VCaP (cell line): Measurements from ENCODE around the gene WDR26.

Experiments
- H3K27ac ChIP-seq: fragments of 450-650 bp; 2 replicates; pipeline ENCODE4 v1.5.1; 2017
- CTCF ChIP-seq: fragments of 450-650 bp; conservative IDR thresholded peaks from 2 replicates; pipeline ENCODE4 v1.5.1; 2017; ENCODE audit warnings: mild to moderate bottlenecking, moderate library complexity

WDR26 gene

GRCh38 chr1:224387943-224388342 lies 46.7 kb downstream of the WDR26 start:
- TF ChIP-seq CTCF, result no peak
- H3K27ac ChIP-seq, result peak overlapping the region; percentile 42

- no peak for TF ChIP-seq CTCF
- peak overlapping the region; percentile 42 for H3K27ac ChIP-seq
Measured at GRCh38 chr1:224387302-224387912, 47.2 kb downstream of the WDR26 start.

- no peak for TF ChIP-seq CTCF
- no peak overlapping the region for H3K27ac ChIP-seq
Measured at GRCh38 chr1:224383218-224383617, 51.4 kb downstream of the WDR26 start.

GRCh38 chr1:224381880-224382548 lies 52.6 kb downstream of the WDR26 start:
- no peak overlapping the region for H3K27ac ChIP-seq
- TF ChIP-seq CTCF, result no peak

GRCh38 chr1:224380003-224380402 lies 54.6 kb downstream of the WDR26 start:
- TF ChIP-seq CTCF, result no peak
- H3K27ac ChIP-seq, result no peak overlapping the region

- no peak for TF ChIP-seq CTCF
- no peak overlapping the region for H3K27ac ChIP-seq
Measured at GRCh38 chr1:224378855-224379631, 55.6 kb downstream of the WDR26 start.

GRCh38 chr1:224377676-224378006 lies 57.0 kb downstream of the WDR26 start:
- no peak for TF ChIP-seq CTCF
- no peak overlapping the region for H3K27ac ChIP-seq
